Measurements from ENCODE around the gene CHRDL2.

- no peak for TF ChIP-seq FOXM1 (IDR thresholded peaks at IDR 0.05; ENCODE audit: borderline replicate concordance)
- TF ChIP-seq ARNT (IDR thresholded peaks at IDR 0.05), result no peak
These were observed 44.5 kb upstream of the CHRDL2 start for GRCh38 chr11:74775762-74776161.
